ENCODE measurements around the gene SCN5A. TPM values are rescaled to one million over a fixed set of nuclear protein-coding genes. Genes with fewer than 3 reads are reported as not detected.

Gene SCN5A
- total and polyA plus RNA-seq, 4 donors = 0.01 to 0.14 TPM; not detected in 2

GRCh38 chr3:38561746-38562466, 87.6 kb downstream of the SCN5A start:
- no peaks in the 10 kb centered on the region for H3K36me3 ChIP-seq (ENCODE audit: control insufficient read depth in 4 of 4, insufficient read depth in 3 of 4, low read depth in 1 of 4, low read length in 3 of 4)
- TF ChIP-seq YY1 (IDR thresholded peaks at IDR 0.05) (no peak), NR2F2 (IDR thresholded peaks at IDR 0.05) (no peak), RAD21 (IDR thresholded peaks at IDR 0.05) (no peak), FOXA1 (IDR thresholded peaks at IDR 0.05) (no peak), ATF3 (IDR thresholded peaks at IDR 0.05) (no peak), EGR1 (IDR thresholded peaks at IDR 0.05; ENCODE audit: low read depth in 2 of 2) (no peak), CTCF (IDR thresholded peaks at IDR 0.05; ENCODE audit: low read depth, low read length, missing input control) (no peak), REST (IDR thresholded peaks at IDR 0.05) (no peak), TAF1 (conservative IDR thresholded peaks at IDR 0.05) (no peak), ZBTB33 (IDR thresholded peaks at IDR 0.05) (no peak), SP1 (IDR thresholded peaks at IDR 0.05) (no peak), MAX (IDR thresholded peaks at IDR 0.05) (no peak), RXRA (IDR thresholded peaks at IDR 0.05) (no peak), HNF4A (conservative IDR thresholded peaks at IDR 0.05) (no peak)
- 77% methylated on average over 10 of the region's 10 CpGs for WGBS
- no peak overlapping the region for H3K27ac ChIP-seq (ENCODE audit: low read depth in 1 of 2, low read length in 2 of 2)
- H3K4me1 ChIP-seq (ENCODE audit: control insufficient read depth in 4 of 4, insufficient read depth in 4 of 4, low read length in 3 of 4) = no peaks in the 10 kb centered on the region
- H3K27me3 ChIP-seq (ENCODE audit: control insufficient read depth in 4 of 4, insufficient read depth in 4 of 4, low read length in 3 of 4) = no peaks in the 10 kb centered on the region
- no peak overlapping the region for H3K9ac ChIP-seq (ENCODE audit: low read depth in 1 of 2, low read length in 2 of 2)
- DNase-seq (ENCODE audit: low spot score) = no peak
- no peak overlapping the region for H3K4me3 ChIP-seq (ENCODE audit: low read depth in 1 of 3, low read length in 3 of 3)
- H3K9me3 ChIP-seq (ENCODE audit: control insufficient read depth in 4 of 4, low read length in 3 of 4) = no peaks in the 10 kb centered on the region

Data from liver (tissue), 9 donors.